Psoas muscle (tissue), 8 donors: ENCODE data around the gene RNU6-9. TPM values are rescaled to one million over a fixed set of nuclear protein-coding genes. Genes with fewer than 3 reads are reported as not detected.

Experiments used
- ATAC-seq, 4 donors: fragments of 200-7000 bp; cut with Tn5 transposase; one replicate each; pipeline ENCODE4 v1.9.1; 2020; ENCODE audit warnings: moderate library complexity in 3 of 4, mild to moderate bottlenecking in 2 of 4
- DNase-seq, 2 donors: peaks; one replicate each; pipeline ENCODE4 v3.0.0-alpha.2; 2020
- H3K27ac ChIP-seq: fragments of 200-600 bp; one replicate; pipeline ENCODE4 v1.8.0; 2022
- H3K27me3 ChIP-seq, 3 donors: fragments of 200-600 bp in 1 of 3; one replicate each; pipeline versions ENCODE4 v1.6.1 to v1.8.0; 2013 to 2022; ENCODE audit warnings: low read length in 2 of 3, mild to moderate bottlenecking in 2 of 3, moderate library complexity in 1 of 3; ENCODE audit not compliant: insufficient read depth in 3 of 3
- H3K36me3 ChIP-seq, 2 donors: fragments of 200-600 bp in 1 of 2; one replicate each; pipeline versions ENCODE4 v1.6.1 to v1.8.0; 2013 to 2022; ENCODE audit warnings: low read depth in 1 of 2, mild to moderate bottlenecking in 1 of 2, moderate library complexity in 1 of 2; ENCODE audit not compliant: insufficient read depth in 1 of 2
- H3K4me1 ChIP-seq: fragments of 200-600 bp; one replicate; pipeline ENCODE4 v1.8.0; 2022
- H3K4me3 ChIP-seq: fragments of 200-600 bp; one replicate; pipeline ENCODE4 v1.8.0; 2022; ENCODE audit warnings: mild to moderate bottlenecking
- H3K9me3 ChIP-seq: fragments of 200-600 bp; one replicate; pipeline ENCODE4 v1.8.0; 2022
- WGBS, 3 donors: extraction: QIAGEN DNeasy Blood & Tissue Kit; methylation state at CpG; one replicate each; pipeline versions ENCODE4 v1.1.6 to v1.1.7; 2013; 5-methylcytosine and 5-hydroxymethylcytosine counted together
- intact Hi-C, 2 donors: fragments of 100-400 bp; cut with DNase I; formaldehyde crosslinking; loops; one replicate each; pipeline versions ENCODE4 v1.11.0 to v1.14.2; 2022
- polyA plus RNA-seq, 3 donors: library from polyadenylated mRNA; stranded (reverse); fragments of 200-250 nt; gene quantifications; one replicate each; pipeline ENCODE4 v1.2.3, GENCODE V29; 2013
- total RNA-seq, 4 donors: library from RNA; stranded (reverse); fragmentation: NEBNext Ultra II Directional in 2 of 4; extraction: Animal tissue kit (Norgen Biotek cat#: 25700) in 2 of 4; gene quantifications; one replicate each; pipeline versions ENCODE4 v1.2.1 to v1.2.4, GENCODE V29; 2021 to 2023
- TF ChIP-seq, protein P1 (sequence below): fragments of 200-600 bp; IDR thresholded peaks from one replicate; pipeline ENCODE4 v1.8.0; 2022; ENCODE audit warnings: antibody characterized with exemption
- donor health status: healthy with polysubstance abuse.
- donor health status: DM: no; HTN: no; CAD: no; lungs with moderate emphysema.
- donor health status: Bipolar disorder and iron deficiency.
- donor health status: healthy.
- donor health status: DM: yes; HTN: yes; CAD: no.
- donor health status: DM: no; HTN: no; CAD: no.
- donor health status: DM: no; HTN: no; CAD: no.
- donor health status: DM: yes; HTN: yes; CAD: no.

The RNU6-9 gene
- total and polyA plus RNA-seq, 7 donors, result not detected

DNA sequence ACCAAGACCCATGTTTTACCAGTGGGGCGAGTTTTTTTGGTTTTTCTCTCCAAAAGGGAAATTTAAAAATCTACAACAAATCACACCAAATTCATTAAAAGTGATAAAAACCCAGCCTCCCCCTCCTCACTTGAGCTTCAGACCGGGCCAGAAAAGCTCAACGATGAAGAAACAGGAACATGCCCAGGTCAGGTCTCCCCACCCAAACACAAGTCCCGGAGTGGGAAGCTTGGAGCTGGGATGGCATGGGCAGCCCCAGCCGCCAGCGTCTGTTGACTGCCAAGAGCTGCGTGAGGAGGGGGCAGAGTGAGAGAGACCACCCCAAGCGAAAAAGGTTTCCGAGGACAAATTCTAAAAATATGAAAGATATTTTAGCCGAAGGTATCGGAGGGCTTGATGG, 3.7 kb downstream of the RNU6-9 start:
- Histone ChIP-seq H3K9me3 (no peaks in the 10 kb centered on the region), H3K4me3 (no peak overlapping the region), H3K27ac (no peak overlapping the region), H3K4me1 (no peaks in the 10 kb centered on the region), H3K36me3 (peaks cover 0 to 24% of the 10 kb centered on the region in 2 donors), H3K27me3 (no peaks in the 10 kb centered on the region)
- 90 to 93% (median 91%) methylated on average over 11 of the region's 11 CpGs for WGBS, 3 donors
- ATAC-seq, result no peak
- intact Hi-C loops, result no loop called here
- TF ChIP-seq, protein P1, sequence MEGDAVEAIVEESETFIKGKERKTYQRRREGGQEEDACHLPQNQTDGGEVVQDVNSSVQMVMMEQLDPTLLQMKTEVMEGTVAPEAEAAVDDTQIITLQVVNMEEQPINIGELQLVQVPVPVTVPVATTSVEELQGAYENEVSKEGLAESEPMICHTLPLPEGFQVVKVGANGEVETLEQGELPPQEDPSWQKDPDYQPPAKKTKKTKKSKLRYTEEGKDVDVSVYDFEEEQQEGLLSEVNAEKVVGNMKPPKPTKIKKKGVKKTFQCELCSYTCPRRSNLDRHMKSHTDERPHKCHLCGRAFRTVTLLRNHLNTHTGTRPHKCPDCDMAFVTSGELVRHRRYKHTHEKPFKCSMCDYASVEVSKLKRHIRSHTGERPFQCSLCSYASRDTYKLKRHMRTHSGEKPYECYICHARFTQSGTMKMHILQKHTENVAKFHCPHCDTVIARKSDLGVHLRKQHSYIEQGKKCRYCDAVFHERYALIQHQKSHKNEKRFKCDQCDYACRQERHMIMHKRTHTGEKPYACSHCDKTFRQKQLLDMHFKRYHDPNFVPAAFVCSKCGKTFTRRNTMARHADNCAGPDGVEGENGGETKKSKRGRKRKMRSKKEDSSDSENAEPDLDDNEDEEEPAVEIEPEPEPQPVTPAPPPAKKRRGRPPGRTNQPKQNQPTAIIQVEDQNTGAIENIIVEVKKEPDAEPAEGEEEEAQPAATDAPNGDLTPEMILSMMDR, result no peak
- no peak for DNase-seq

DNA sequence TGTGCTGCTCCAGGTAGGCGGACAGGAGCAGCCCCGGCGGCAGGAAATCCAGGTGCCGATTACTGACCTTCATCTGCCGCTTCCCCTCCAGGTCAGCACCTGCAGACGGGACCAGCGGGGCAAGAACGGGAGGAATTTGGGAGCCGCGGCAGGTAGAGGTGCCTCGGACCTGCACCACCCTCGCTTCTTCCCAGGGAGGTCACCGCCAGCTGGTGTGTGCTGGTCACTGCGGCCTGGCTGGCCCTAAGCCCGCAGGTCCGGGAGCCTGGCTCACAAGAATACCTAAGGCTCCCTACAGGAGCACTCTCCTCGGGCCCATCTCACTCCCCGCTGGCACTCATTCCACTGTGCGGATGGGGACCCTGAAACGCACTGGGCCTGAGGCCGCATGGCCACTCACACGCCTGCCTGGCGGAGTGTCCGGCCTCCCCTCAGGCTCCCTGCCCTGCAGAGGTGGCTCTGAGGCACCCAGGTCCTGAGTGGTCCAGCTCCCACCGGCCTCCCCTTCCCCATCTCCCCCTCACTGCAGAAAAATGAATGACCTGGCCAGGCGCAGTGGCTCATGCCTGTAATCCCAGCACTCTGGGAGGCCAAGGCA, 4.3 kb downstream of the RNU6-9 start:
- no peaks in the 10 kb centered on the region for H3K9me3 ChIP-seq
- TF ChIP-seq, protein P1, result no peak
- no peak overlapping the region for H3K4me3 ChIP-seq
- H3K27me3 ChIP-seq, result no peaks in the 10 kb centered on the region
- H3K4me1 ChIP-seq, result no peaks in the 10 kb centered on the region
- WGBS, 3 donors, result 88 to 91% (median 90%) methylated on average over 25 to 26 of the region's 26 CpGs
- peak; percentile 11 to 48 for DNase-seq
- no peak for ATAC-seq
- H3K36me3 ChIP-seq, result peaks cover 0 to 24% of the 10 kb centered on the region in 2 donors
- H3K27ac ChIP-seq, result no peak overlapping the region
- intact Hi-C loops, result no loop called here

DNA sequence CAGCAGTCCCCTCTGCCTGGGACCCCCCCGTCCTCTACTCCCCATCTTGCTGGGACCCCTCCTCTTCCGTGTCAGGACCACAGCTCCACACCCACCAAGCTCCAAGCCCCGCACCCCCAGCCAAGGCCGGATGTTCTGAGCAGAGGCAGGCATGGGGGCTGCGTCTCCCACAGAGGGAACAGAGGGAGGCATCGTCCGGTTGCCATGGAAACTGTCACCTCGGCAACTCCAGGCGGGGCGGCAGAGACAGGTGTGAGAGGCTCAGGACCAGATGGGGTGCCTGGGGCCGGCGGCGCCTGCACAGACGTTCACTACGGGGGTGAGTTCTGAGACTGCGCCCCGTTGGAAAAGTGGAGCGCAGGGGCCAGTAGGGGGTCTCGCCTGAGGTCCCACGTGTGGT, 5.4 kb downstream of the RNU6-9 start:
- Histone ChIP-seq H3K4me1 (no peaks in the 10 kb centered on the region), H3K36me3 (peaks cover 0 to 24% of the 10 kb centered on the region in 2 donors), H3K27me3 (no peaks in the 10 kb centered on the region), H3K4me3 (no peak overlapping the region), H3K27ac (no peak overlapping the region), H3K9me3 (no peaks in the 10 kb centered on the region)
- TF ChIP-seq, protein P1, result no peak
- WGBS, 3 donors, result 77 to 87% (median 78%) methylated on average over 20 of the region's 20 CpGs
- ATAC-seq, result no peak
- intact Hi-C loops, result no loop called here
- peak in 1 of 2 donors; percentile 52 for DNase-seq

DNA sequence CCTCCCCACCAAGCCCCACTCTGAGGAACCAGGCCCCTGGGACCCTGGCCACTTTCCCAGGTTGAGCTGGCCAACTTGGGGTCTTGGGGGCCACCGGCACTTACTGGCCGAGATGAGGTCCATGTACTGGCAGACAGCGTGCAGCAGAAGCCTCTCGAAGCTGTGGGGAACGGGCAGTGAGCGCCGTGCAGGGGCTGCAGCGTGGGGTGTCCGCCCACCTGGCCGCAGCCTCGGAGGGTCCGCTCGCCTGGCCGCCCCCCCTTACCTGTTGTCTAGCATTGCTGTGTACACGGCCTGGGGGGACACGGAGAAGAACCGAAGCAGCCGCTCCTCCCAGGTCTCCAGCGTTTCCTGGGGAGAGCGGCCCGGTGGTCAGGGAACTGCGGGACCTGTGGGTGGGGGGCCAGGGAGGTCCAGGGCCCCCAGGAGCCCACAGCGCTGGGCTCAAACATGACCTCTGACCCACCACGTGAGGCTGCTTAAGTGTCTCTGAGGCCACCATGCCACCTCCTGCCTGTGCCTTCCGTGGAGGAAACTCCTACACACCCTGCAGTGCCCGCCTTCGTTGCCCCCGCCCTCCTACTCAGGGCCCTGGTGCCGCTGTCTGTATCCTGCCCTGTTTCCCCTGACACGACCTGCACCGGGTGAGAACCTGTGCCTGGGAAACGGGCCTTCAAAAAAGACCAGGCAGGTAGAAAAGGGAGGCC, 6.2 kb downstream of the RNU6-9 start:
- Histone ChIP-seq H3K27ac (no peak overlapping the region), H3K27me3 (no peaks in the 10 kb centered on the region), H3K4me1 (no peaks in the 10 kb centered on the region), H3K9me3 (no peaks in the 10 kb centered on the region), H3K4me3 (no peak overlapping the region), H3K36me3 (peaks cover 0 to 24% of the 10 kb centered on the region in 2 donors)
- TF ChIP-seq, protein P1, result no peak
- 89 to 92% (median 91%) methylated on average over 31 to 32 of the region's 32 CpGs for WGBS, 3 donors
- intact Hi-C loops, result no loop called here
- ATAC-seq, result no peak
- peak; percentile 13 to 44 for DNase-seq
